Uterus (tissue), 2 donors: ENCODE data around the gene THOC1.

Experiments used
- POLR2A ChIP-seq, 2 donors: fragments of 450-650 bp; IDR thresholded peaks; one replicate each; pipeline ENCODE4 v1.6.1; 2016; ENCODE audit warnings: antibody characterized with exemption in 2 of 2, mild to moderate bottlenecking in 1 of 2, moderate library complexity in 1 of 2
- TF ChIP-seq, protein P1 (sequence below), 4 experiments: fragments of 200-600 bp in 2 of 4; fragments of 450-650 bp in 2 of 4; sonication (generic) in 2 of 4; IDR thresholded peaks; one replicate each; pipeline ENCODE4 v1.5.1; 2016 to 2019; ENCODE audit warnings: antibody characterized with exemption in 4 of 4, mild to moderate bottlenecking in 2 of 4, moderate library complexity in 1 of 4

DNA sequence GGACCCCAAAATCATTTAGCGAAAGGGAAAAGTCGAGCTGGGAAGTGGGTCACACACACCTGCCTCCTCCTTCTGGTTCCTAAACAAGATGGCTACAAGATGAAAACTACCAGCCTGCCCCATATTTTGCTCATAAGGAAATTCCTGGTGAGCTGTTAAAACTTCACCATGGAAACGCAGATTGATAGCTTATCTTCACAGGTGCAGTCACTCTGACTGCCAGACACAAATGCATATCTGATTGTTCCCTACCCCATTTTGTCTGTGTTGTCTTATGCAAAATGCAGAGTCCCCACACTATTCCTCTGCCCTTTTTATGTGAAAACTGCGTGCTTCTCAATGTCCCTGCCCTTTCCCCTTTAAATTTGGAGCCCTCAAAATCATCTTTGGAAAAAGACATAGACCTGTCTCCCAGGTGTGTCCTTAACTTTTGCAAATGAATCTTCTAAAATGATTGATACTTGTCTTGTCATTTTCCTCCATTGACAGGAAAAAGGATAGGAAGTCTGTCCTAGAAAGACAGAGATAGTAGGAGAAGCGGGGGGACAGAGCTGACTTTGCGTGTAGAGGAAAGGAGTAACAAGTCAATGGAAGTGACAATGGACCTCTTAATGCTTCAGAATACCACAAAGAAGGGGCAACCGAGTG, 38.9 kb upstream of the THOC1 start:
- TF ChIP-seq, protein P1, sequence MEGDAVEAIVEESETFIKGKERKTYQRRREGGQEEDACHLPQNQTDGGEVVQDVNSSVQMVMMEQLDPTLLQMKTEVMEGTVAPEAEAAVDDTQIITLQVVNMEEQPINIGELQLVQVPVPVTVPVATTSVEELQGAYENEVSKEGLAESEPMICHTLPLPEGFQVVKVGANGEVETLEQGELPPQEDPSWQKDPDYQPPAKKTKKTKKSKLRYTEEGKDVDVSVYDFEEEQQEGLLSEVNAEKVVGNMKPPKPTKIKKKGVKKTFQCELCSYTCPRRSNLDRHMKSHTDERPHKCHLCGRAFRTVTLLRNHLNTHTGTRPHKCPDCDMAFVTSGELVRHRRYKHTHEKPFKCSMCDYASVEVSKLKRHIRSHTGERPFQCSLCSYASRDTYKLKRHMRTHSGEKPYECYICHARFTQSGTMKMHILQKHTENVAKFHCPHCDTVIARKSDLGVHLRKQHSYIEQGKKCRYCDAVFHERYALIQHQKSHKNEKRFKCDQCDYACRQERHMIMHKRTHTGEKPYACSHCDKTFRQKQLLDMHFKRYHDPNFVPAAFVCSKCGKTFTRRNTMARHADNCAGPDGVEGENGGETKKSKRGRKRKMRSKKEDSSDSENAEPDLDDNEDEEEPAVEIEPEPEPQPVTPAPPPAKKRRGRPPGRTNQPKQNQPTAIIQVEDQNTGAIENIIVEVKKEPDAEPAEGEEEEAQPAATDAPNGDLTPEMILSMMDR (IDR thresholded peaks at IDR 0.05): no peak
- no peak for TF ChIP-seq POLR2A (IDR thresholded peaks at IDR 0.05)
